PFSK-1 (cell line): ENCODE results near the gene ULBP3.

Experiments used
- POLR2AphosphoS5 ChIP-seq: IDR thresholded peaks from 2 replicates; pipeline ENCODE4 v1.6.1; 2012; ENCODE audit warnings: low read depth, mild to moderate bottlenecking, control low read depth, low read length, moderate library complexity
- SIN3A ChIP-seq: IDR thresholded peaks from 2 replicates; pipeline ENCODE4 v1.6.1; 2012; ENCODE audit warnings: mild to moderate bottlenecking, low read length, moderate library complexity, borderline replicate concordance; ENCODE audit not compliant: insufficient read depth
- TF ChIP-seq, protein P1 (sequence below), 2 experiments: IDR thresholded peaks; 2 replicates each; pipeline versions ENCODE4 v1.6.1 to v1.8.0; 2011 to 2012; ENCODE audit warnings: low read depth in 2 of 2, low read length in 2 of 2, control low read depth in 1 of 2, inconsistent platforms in 1 of 2, mild to moderate bottlenecking in 1 of 2, moderate library complexity in 1 of 2; ENCODE audit not compliant: insufficient read depth in 1 of 2

DNA sequence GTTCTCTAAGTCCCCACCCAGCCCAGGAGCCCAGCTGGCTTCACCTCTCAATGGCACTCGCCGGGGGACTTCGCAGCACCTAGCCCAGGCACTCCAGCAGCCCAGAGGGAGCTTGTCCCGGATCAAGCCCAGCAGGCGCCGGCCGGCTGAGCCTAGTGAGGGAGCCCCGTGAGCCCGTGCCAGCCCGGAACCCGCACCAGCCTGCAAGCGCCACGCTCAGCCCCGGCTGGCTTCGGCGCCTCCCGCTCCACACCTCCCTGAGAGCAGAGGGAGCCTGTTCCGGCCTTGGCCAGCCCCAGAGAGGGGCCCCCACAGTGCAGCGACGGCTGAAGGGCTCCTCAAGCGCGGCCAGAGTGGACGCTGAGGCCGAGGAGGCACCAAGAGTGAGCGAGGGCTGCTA lies 46.8 kb upstream of the ULBP3 start:
- TF ChIP-seq SIN3A (no peak), POLR2AphosphoS5 (no peak)
- TF ChIP-seq, protein P1, sequence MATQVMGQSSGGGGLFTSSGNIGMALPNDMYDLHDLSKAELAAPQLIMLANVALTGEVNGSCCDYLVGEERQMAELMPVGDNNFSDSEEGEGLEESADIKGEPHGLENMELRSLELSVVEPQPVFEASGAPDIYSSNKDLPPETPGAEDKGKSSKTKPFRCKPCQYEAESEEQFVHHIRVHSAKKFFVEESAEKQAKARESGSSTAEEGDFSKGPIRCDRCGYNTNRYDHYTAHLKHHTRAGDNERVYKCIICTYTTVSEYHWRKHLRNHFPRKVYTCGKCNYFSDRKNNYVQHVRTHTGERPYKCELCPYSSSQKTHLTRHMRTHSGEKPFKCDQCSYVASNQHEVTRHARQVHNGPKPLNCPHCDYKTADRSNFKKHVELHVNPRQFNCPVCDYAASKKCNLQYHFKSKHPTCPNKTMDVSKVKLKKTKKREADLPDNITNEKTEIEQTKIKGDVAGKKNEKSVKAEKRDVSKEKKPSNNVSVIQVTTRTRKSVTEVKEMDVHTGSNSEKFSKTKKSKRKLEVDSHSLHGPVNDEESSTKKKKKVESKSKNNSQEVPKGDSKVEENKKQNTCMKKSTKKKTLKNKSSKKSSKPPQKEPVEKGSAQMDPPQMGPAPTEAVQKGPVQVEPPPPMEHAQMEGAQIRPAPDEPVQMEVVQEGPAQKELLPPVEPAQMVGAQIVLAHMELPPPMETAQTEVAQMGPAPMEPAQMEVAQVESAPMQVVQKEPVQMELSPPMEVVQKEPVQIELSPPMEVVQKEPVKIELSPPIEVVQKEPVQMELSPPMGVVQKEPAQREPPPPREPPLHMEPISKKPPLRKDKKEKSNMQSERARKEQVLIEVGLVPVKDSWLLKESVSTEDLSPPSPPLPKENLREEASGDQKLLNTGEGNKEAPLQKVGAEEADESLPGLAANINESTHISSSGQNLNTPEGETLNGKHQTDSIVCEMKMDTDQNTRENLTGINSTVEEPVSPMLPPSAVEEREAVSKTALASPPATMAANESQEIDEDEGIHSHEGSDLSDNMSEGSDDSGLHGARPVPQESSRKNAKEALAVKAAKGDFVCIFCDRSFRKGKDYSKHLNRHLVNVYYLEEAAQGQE (IDR thresholded peaks at IDR 0.05; ENCODE audit: insufficient read depth in 1 of 2, low read depth in 2 of 2, low read length in 2 of 2): no peak
